HG03103 (cell line): ENCODE data around the gene ALDH1L1.

Source experiments
- ATAC-seq: cut with Tn5 transposase; IDR thresholded peaks from one replicate; pipeline ENCODE4 v1.9.1; 2021; ENCODE audit warnings: low read depth; ENCODE audit not compliant: unreplicated experiment

ALDH1L1 gene

GRCh38 chr3:126155819-126156218, 24.6 kb downstream of the ALDH1L1 start:
- no peak for ATAC-seq

- ATAC-seq: no peak
These were observed 25.1 kb downstream of the ALDH1L1 start for GRCh38 chr3:126155280-126155640.

GRCh38 chr3:126154391-126155279, 25.8 kb downstream of the ALDH1L1 start:
- no peak for ATAC-seq

- no peak for ATAC-seq
These were observed 26.6 kb downstream of the ALDH1L1 start for GRCh38 chr3:126153695-126154360.

GRCh38 chr3:126152901-126153694, 27.3 kb downstream of the ALDH1L1 start:
- ATAC-seq: no peak

GRCh38 chr3:126152458-126152857, 27.9 kb downstream of the ALDH1L1 start:
- ATAC-seq: no peak

GRCh38 chr3:126151562-126152302, 28.7 kb downstream of the ALDH1L1 start:
- ATAC-seq: no peak

GRCh38 chr3:126149960-126150515, 30.3 kb downstream of the ALDH1L1 start:
- ATAC-seq: no peak

GRCh38 chr3:126149256-126149902, 31.0 kb downstream of the ALDH1L1 start:
- no peak for ATAC-seq

- no peak for ATAC-seq
These were observed 32.3 kb downstream of the ALDH1L1 start for GRCh38 chr3:126147932-126148683.

- ATAC-seq: no peak
These were observed 33.0 kb downstream of the ALDH1L1 start for GRCh38 chr3:126147147-126147931.

- no peak for ATAC-seq
These were observed 33.8 kb downstream of the ALDH1L1 start for GRCh38 chr3:126146525-126147146.

GRCh38 chr3:126146034-126146433, 34.4 kb downstream of the ALDH1L1 start:
- ATAC-seq: no peak

GRCh38 chr3:126142652-126143051, 37.7 kb downstream of the ALDH1L1 start:
- ATAC-seq: no peak

GRCh38 chr3:126137490-126138130, 42.8 kb downstream of the ALDH1L1 start:
- ATAC-seq: no peak

- no peak for ATAC-seq
These were observed 43.8 kb downstream of the ALDH1L1 start for GRCh38 chr3:126136428-126137220.
